GM19238 (cell line): ENCODE data around the gene B3GALT6.

ENCODE experiments used
- DNase-seq: peaks from one replicate; pipeline ENCODE4 v3.0.0; 2011; ENCODE audit warnings: low spot score; ENCODE audit not compliant: insufficient read length

The B3GALT6 gene

GRCh38 chr1:1215881-1216605 is 16.0 kb upstream of the B3GALT6 start:
- DNase-seq: no peak

DNA sequence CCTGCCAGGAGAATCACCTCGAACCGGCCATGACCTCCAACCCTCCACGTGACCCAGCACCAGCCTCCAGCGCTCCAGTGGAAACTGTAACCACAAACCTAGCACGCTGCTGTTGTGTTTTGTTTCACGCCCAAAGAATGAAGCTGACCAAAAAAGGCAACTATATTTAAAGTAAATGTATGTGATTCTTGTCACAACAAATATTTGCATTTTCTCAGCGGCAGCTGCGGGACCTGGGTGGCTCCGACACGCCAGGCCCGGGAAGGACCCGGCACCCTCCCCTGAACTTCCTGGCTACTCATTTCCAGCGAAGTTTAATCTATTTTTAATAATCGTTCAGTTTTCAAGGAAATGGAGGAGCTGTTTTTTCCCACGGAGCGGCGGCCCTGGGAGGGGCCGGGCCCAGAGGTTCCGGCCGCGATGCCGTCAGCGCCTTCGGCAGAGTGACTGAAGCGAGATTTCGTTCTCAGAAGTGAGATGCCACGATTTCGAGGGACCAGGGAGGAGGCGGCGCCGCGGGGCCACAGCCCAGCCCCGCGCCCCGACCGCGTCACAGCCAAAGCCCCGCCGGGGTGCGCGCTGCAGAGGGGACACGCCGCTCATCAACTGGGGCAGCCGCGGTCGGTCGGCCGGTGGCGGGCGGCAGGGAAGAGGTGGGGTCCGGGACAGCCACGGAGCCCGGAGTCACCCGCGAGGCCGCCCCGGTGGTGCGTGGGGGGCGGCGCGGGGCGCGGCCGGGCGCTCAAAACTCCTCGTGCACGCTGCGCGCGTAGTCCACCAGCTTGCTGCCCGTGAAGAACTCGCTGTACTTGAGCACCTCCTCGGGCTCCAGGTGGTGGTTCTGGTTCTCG is 15.0 kb upstream of the B3GALT6 start:
- DNase-seq: no peak

GRCh38 chr1:1217621-1218523 is 14.2 kb upstream of the B3GALT6 start:
- no peak for DNase-seq

GRCh38 chr1:1218524-1219200 is 13.4 kb upstream of the B3GALT6 start:
- no peak for DNase-seq

- no peak for DNase-seq
Observed at GRCh38 chr1:1219341-1219740, 12.7 kb upstream of the B3GALT6 start.

GRCh38 chr1:1220197-1220596 is 11.8 kb upstream of the B3GALT6 start:
- DNase-seq: no peak

- DNase-seq: no peak
Observed at GRCh38 chr1:1221887-1222574, 10.0 kb upstream of the B3GALT6 start.

- no peak for DNase-seq
Observed at GRCh38 chr1:1222575-1223225, 9.3 kb upstream of the B3GALT6 start.

DNA sequence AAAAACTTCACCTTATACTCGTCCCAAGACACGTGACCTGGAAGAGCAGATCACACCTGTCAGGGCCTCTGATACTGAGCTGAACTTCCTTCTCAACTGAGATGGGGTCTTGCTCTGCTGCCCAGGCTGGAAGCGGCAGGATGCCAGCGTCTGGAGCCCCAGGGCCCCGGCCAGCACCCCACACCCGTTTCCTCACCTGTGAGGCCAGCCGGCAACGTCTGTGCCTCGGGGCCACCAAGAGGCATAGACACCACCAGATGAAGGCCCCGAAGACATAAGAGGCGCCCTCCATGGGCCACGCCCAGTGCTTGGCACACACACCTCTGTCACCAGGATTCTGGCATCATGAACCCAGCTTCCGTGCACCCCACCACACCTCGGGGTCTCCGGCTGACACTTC is 8.7 kb upstream of the B3GALT6 start:
- no peak for DNase-seq

- DNase-seq: no peak
Observed at GRCh38 chr1:1223891-1224290, 8.1 kb upstream of the B3GALT6 start.

DNA sequence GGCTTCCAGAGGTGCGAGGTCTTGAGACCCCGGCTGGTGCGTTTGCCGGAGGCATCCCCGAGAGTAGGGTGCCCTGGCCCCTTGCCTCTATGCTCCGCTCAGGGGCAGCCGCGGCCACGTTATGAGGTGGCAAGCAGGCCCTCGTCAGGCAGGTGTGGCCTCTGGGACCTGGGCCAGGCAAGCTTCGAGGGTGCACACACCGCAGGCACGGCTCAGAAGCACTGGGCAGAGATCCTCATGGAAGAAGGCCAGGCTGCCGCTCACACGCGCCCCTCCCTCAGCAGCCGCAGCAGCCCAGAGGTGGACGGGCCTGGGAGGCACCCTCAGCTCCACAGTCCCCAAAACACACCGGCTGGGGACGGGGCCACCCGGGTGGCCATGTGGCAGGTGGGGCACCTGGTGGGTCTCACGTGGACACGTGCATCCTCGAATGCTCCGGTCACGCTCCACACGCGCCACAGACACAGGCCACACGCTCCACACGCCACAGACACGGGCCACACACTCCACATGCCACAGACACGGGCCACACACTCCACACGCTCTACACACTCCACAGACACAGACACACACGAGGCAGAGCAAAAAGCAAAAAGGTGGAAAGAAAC is 6.7 kb upstream of the B3GALT6 start:
- DNase-seq: no peak

DNA sequence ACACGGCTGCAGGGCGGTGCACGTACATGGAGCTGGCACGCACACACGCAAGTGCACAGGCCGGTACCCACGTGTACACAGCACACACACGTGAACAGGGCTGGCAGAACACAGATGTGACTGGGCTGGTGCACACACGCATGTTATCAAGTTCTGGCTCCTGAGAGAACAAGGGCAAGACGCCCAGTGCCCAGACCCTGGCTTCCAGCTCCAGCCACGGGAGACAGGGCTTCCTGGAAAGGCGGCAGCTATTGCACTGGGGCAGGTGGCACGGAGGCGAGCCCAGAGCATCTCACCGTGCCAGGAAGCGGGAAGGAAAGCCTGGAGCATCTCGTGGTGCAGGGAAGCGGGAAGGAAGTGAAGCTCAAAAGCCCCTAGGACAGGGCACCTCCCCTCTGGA is 6.1 kb upstream of the B3GALT6 start:
- no peak for DNase-seq

DNA sequence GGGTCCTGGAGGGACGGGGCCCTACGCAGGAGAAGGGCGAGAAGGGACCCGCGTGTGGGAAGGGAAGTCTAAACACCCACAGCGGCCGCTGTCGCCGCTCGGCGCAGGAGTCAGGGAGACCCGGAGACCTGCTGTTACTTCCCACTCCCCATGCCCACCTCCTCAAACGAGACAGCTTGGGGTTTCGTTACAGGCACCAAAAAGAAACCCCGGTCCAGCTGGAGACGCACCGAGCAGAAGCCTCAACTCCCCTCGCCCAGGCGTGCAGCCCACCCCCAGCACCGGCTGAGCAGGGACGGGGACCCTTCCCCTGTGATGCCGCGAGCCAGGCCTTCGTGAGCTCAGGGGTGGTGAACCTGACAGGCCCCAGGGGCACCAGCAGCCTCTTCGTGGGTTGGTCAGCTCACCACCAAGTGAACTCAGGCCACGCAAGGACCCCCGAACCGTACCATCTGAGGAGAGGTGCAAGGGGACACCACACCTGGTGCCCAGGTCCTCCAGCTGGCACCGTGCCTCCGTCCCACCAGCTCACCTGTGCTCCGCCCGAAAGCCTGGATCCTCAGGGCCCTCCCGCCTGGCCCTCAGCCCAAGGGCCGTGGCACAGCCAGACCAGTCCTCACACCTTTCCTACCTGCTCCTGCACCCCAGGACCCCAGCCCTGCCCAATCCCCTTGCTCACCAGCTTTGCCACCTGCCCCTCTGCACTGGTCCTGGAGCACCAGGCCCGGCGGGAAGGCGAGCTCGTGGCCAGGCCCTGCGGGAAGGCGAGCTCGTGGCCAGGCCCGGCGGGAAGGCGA is 5.3 kb upstream of the B3GALT6 start:
- no peak for DNase-seq

- DNase-seq: no peak
Observed at GRCh38 chr1:1227386-1227785, 4.7 kb upstream of the B3GALT6 start.

- no peak for DNase-seq
Observed at GRCh38 chr1:1228187-1228586, 3.9 kb upstream of the B3GALT6 start.

DNA sequence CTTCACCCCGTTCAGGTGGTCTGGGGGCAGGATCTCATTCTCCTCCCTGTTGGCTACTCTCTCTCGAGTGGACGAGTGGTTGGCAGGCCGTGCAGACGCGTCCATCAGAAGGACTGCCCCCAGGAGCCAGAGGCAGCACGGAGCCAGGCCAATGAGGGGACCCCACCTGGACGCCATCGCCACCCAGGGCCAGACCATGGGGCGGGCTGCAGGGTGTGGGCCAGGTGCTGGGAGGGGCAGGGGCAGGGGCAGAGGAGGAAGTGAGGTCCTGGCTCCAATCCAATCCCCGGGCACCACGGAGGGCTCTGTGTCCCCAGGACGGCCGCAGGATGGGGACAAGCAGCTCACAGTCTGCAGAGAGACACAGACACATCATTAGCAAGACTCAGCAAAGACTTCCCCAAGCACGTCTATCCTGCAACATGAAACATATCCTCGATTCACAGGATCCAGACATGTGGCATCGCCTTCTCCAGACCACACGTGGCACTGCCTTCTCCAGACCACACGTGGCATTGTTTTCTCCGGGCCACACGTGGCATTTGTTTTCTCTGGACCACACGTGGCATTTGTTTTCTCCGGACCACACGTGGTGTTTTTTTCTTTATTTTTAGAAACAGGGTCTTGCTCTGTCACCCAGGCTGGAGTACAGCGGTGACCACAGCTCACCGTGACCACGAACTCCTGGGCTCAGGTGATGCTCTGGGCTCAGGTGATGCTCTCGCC is 3.3 kb upstream of the B3GALT6 start:
- DNase-seq: no peak

DNA sequence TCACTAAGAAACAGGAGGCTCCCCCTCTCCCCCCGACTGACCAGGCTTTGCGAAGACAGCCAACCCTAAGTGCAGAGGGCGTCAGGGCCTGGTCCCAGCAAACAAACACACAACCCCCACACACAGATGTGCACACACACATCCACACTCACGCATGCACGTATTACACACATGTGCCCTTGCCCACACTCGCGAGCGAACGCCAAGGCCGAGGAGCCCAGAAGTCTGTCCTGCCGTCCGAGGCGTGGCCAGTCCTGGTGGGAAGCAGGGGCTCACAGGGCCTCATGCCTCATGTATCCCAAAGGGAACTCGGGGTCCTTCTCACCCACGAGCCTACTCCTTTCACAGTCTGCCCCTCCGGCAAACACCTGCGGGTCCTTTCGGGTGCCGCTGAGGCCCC is 2.3 kb upstream of the B3GALT6 start:
- no peak for DNase-seq
